Glomerular visceral epithelial cell (primary cell): ENCODE results near the gene ERGIC1.
"Not testable (repeated sequence)": the region's sequence is repeated elsewhere in the genome, so short reads cannot be mapped to it uniquely, and the experiment has no call there.

Experiments used
- DNase-seq: peaks from one replicate; pipeline ENCODE4 v3.0.0-alpha.2; 2016; ENCODE audit errors: extremely low spot score

Gene ERGIC1

DNA sequence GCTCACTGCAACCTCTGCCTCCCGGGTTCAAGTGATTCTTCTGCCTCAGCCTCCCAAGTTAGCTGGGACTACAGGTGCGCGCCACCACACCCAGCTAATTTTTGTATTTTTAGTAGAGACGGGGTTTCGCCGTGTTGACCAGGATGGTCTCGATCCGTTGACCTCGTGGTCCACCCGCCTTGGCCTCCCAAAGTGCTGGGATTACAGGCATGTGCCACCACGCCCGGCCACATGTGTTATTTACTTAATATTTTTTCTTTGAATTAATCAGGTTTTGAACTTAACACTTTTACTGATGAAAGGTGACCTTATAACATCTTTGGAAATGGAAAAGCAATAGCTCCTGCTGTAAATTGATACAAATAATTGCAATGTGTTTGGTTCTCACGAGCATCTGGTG lies 13.5 kb downstream of the ERGIC1 start:
- not testable (repeated sequence) for DNase-seq

DNA sequence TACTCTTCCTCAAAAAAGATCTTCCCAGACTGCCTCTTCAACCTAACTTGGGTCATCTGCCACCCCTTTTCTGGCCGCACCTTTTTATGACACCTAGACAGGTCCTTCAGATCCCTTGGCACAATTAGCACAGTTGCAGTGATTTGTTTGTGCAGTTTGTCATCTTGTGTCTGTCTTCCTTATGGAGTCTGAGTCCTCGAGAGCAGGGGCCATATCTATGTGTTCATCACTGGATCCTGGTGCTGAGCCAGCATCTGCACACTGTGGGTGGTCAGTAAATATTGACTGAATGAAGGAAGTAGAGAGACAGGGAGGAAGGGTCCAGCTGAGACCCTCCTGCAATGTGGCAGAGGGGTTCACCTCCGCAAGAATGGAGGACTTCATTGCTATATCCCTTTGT lies 14.4 kb downstream of the ERGIC1 start:
- DNase-seq = no peak

DNA sequence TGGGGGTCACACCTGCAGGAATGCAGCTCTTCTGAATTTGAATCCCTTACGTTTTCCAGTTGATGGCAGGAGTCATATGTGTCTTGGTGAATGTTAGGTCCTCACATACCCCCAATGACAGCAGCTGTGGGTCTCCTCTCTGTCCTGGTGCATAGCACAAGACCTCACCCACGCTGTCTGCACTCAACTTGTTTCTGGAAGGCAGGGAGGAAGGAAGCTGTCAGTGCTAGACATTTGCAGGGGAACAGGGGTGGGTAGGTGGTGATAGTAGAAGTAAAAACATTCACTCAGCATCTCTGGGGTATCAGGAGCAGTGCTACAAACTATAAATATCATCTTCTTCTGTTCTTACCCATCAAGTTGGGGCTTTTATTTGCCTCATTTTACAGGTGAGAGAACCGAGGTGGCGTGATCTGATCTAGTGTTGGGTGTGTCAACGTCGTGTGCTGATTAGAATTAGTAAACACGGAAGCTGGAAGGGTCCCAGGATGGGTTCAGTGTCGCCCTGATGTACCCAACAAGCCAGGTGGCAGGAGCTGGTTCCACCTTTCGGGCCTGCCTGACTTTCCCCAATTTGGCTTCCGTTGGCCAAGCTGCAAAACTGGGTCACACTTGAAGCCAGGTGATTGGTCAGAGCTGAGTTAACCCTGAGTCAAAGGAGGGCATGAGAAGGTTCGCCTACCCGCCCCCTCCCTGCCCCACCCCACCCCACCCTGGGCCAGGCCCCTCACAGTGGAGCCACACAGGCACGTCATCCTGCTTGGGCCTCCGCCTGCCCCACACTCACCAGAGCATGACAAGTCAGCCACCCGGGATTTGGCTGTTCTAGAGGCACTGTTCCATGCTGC lies 15.8 kb downstream of the ERGIC1 start:
- DNase-seq = peak; percentile 91

DNA sequence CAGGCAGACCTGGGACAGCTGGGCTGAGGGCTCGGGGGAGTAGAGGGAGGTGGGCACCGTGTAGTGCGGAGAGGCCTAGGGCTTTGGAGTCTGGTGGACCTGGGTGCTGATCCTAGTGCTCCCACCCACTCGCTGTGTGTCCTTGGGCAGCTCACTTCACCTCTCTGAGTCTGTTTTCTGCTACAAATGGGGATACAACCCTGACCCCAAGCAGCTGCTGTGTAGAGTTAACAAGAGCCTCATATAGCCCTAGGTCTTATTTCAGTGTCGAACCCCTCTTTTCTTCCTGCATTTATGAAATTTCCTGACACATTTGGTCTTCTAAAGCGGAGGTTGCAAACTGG lies 16.4 kb downstream of the ERGIC1 start:
- no peak for DNase-seq

DNA sequence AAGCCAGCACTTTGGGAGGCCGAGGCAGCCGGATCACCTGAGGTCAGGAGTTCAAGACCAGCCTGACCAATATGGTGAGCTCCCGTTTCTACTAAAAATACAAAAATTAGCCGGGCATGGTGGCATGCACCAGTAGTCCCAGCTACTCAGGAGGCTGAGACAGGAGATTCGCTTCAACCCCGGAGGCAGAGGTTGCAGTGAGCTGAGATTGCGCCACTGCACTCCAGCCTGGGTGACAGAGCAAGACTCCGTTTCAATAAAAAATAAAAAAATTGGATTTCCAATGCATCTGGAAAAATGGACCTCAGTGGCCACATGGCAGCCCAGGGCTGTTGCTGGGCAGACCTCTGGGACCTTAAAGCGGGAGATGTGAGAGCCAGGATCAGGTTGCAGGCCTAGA lies 17.2 kb downstream of the ERGIC1 start:
- DNase-seq = not testable (repeated sequence)

DNA sequence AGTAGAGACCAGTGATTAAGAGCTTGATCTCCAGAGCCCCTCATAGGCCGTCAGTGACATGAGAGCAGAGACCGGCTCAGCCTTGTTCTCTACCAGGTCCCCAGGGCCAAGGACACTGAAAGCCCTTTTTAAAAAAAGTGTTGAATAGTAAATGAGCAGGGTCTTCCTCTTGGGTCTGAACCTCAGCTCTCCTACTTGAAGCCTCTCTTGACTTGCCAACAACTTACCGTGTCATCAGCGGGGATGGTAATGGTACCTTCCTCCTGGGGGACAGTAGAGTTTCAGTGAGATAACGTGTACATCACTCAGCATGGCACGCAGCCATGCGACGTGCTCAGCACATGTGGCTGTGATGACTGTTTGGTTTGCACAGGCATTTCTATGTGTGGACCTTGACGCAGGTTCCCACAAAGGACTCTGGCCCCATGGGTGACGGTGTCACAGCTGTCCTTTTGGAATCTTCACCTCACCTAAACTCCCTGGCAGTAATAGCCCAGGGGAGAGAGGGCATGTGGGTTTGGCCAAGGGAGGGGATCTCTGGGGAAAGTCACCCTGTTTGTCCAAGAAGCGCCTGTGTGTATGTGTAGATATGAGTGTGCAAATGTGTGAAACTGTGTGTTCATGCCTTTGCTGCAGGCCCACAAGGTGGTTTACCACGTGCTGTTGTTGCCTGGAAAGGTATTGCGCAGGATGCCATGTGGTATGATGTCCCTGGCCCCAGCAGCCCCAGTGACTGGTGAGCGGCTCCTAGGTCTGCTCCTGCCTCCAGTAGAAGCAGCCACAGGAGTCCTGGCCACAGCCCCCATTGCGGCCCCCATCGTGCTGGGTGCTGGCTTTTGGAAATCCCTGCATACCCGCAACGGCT lies 18.7 kb downstream of the ERGIC1 start:
- no peak for DNase-seq

DNA sequence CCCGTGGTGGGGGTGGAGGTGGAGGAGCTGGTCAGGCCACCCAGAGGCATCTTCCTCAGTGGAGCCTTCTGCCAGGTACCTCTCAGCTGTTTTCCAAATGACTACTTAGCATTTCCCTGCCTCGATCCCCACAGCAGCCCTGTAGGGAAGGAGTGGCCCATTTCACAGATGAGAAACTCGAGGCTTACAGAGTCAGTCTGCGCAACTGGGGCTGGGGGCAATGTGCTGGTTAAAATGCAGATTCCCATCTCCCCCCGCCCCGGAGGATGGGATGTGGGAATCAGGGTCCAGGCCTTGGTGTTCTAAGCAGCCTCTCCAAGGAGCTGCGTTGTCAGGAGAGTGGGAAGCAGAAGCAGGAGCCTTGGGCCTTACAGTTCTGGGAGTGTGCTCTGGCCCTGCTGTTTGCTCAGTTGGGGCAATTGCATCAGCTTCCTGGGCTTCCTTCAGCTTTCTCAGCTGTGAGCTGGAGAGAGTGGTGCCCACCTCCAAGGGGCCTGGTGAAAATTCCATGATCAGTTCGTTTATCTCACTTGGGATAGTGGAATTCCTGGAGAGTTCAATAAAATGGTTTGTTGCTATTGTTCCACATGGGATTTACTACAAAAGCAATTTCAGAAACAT lies 19.4 kb downstream of the ERGIC1 start:
- no peak for DNase-seq

DNA sequence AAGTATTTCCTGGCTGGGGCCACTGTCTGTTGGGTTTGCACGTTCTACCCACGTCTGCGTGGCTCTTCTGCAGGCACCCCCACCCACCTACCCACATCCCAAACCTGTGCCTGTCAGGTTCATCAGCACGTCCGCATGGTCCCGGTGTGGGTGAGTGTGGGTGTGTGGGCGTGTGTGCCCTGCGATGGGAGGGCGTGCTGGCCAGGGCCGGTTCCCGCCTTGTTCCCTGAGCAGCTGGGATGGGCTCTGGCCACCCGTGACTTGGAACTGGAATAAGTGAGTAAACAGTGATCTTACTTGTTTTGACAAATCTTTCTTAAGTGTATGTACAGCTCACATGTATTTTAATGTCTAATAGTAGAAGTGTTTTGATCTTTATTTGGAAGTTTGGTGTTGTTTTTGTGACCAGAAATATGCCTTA lies 20.4 kb downstream of the ERGIC1 start:
- no peak for DNase-seq

DNA sequence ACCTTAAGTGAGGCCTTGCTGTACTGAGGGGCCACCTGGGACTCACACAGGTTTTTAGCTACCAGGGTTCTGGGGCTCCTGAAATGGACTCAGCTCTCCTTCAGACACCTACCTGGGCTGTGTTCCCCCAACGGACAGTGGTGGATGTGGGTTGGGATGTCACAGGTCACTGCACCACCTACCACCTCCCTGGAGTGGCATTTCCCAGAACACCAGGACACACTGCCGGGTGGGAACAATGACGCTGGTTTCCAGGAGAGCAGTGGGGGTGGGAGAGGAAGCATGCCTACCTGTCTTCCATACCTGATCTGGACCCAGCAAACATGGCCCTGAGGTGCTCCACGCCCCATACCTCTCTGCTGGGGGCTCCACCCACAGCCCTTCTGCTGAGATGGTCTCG lies 20.9 kb downstream of the ERGIC1 start:
- no peak for DNase-seq

DNA sequence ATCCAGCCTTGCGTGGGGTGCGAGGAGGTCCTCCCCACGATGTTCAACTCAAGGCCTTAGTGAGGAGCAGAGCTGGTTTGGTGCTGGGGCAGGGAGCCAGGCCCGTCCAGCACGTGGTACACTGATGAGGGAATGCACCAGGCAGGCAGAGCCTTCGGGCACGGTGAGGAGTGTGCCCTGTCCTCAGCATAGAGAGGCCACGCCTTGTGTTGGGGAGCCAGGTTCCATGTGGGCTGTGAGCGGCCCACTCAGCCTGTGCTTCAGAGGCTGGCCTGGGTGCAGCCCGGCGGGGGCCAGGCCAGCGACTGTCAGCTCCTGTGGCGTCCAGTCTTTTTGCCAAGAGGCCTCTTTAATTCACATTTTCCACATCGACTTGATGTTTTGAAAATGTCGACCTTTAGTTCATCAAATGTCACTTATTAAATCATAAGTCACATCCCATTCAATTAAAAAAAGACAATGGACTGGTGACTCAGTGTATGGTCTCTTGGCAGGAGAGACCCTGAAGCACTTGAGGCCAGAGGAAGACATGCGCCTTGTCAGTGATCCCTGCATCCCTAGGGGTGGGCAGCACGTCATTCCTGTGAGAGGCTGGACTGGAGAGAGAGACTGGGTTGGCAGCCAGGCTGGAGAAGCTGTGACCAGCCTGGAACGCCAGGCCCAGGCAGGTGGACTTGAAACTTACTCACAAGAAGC lies 21.7 kb downstream of the ERGIC1 start:
- no peak for DNase-seq

DNA sequence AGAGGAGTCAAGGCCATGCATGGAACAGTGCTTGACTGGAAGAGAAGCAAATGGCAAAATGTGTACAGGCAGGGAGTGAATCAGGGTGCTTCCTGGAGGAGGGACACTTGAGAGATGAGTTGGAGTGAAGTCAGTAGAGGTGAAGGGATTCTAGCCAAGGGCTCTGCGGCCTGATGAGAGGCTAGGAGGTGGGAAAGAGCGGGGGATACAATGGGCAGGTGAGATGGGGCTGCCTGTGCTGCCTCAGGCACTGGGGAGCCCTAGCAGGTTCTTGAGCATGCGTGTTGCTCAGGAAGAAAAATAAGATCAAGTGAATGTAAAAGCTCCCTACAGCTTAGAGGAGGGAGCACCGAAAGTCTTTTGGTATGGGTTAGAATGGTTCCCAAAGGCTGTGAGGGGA lies 22.3 kb downstream of the ERGIC1 start:
- DNase-seq = no peak

DNA sequence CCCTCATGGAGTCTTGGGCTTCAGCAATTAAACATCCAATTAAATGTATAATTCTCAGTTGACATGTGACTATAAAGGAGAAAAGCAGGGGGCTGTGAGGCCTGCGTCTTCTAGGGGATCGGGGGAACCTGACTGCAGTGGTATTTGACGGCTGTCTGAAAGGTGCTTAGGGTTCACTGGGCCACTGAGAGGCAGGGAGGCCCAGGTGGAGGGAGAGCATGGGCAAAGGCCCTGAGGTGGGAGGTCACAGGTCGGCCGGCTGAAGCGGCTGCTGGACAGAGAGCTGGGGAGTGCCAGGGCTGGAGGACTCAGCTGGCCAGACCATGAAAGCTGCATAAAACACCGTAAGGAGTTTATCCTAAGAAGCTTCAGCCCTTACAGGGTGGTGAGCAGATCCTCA lies 23.9 kb downstream of the ERGIC1 start:
- DNase-seq = no peak

DNA sequence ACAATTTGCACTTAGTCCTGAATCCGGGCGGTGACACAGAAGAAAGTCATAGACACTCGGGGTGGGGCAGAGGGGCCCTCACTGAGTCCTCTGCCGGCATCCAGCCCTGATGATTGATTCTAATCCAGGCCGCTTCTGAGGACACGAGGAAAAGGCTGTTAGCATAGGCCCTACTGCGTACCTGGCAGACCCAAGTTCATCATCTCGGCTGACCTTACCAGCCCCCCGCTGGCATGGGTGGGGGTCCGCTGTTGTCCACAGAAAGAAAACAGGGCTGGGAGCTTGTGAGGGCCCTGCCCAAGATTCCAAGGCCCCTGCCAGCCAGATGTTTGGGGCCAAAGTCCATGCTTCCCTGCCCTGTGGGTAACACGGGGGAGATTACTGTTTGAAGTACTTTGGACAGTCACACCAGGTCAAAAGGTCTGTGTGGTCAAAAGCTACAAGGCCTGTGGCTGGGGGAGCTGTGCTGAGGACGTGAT lies 24.5 kb downstream of the ERGIC1 start:
- no peak for DNase-seq

DNA sequence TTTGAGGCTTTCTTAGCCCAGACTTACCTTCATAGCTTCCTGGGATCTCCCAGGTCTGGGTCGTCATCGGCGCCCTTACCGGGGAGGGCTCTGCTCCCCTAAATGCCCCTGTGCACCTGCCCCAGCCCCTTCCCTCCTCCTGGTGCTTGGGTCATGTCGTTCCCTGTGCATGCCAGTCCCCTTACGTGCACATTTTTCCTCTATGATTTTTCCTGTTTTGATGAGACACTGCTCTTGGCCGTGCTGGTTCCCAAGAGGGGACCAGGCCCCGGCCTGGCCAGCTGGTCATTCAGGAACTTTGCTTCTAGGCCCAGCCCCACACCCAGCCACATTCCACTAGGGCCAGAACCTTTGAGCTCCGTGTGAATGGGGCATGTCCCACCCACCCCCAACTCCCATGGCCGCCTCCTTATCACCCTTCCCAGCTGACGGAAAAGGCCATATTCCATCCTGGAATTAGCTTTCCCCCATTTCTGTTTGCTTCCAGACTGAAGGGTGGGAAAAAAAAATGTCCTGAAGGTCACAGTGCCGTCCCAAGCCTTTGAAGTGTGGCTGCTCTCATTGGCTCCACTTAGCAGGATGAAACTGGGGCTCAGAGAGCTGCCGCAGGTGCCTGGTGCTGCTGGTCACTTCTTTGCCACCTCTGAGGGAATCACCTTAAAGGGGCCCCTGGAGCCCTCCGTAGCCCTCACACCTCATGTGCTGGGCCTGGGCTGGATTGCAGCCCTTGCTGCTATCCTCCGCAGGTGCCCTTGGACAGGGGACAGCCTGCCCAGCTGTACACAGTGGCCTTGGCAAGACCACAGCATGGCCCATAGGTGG lies 25.1 kb downstream of the ERGIC1 start:
- peak; percentile 96 for DNase-seq

DNA sequence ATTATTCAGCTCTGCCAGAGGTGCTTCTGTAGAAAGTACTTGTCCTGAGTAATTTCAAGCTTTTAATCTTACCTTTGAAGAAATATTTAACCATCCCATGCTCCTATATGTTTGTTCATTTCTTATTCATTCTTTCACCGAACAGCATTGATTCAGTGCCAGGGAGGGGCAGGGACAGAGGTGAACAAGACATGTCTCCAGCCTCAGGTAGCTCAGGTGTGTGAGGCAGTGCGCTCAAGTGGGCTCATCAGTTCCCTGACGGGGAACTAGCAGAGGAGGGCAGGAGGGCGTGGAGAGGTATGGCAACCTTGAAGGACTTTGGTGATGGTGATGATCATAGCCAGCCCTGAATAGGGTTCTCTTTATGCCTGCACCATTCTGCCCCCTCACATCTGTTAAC lies 25.9 kb downstream of the ERGIC1 start:
- DNase-seq = no peak

DNA sequence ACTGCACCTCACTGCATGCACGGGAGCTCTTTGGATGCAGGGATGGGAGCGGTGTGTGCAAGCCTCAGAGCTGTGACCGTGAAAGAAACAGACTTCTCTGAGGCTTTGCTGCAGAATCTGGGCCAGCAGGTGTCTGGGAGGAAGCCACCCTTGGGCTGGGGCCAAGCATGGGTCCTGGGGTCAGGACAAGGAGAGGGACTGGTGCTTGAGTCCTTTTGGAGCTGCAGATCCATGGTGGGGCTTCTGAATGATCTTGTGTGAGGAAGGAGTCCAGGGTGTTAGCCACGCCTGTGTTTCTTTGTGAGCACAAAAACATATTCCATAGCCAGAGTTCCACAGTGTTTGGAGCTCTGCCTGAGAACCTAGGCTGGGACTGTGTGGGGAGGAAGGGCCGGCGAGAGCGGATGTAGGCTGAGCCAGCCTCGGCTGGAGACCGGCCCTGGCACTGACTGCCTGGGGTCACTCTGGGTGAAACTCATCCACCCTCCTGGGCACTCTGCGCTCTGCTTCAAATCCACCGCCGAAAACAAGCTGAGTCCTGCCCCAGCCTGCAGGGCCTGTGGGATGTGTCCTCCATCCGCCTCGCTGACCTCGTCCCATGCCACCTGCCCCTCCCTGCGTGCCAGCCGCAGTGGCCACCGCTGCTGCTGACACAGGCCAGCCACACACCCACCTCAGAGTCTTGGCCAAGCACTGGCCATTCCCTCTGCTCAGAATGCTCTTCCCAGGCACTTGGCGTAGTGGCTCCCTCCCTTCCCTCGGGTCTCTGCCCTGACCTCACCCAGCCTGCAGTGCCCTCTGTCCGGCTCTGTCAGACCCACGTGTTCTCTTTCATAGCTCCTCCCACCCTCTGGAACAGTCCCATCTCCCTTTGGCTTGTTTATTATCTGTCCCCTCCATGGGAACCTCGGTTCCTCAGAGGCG lies 26.7 kb downstream of the ERGIC1 start:
- DNase-seq = peak; percentile 72

DNA sequence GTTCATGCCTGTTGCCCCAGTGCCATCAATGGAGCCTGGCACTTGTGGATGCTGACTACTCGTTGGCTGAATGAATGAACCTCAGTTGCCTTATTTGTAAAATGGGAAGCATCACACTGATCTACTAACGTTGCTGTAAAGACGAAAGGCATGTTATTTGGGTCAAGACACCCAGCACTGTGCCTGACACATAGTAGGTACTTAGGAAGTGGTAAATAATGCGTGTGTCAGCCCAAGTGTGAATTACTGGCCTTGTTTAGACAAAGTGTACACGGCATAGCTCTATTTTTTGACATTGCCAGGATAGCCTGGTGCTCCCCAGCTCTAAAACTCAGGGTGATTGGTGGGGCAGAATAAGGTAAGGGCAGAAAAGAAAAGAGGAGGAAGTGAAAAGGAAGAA lies 27.4 kb downstream of the ERGIC1 start:
- no peak for DNase-seq

DNA sequence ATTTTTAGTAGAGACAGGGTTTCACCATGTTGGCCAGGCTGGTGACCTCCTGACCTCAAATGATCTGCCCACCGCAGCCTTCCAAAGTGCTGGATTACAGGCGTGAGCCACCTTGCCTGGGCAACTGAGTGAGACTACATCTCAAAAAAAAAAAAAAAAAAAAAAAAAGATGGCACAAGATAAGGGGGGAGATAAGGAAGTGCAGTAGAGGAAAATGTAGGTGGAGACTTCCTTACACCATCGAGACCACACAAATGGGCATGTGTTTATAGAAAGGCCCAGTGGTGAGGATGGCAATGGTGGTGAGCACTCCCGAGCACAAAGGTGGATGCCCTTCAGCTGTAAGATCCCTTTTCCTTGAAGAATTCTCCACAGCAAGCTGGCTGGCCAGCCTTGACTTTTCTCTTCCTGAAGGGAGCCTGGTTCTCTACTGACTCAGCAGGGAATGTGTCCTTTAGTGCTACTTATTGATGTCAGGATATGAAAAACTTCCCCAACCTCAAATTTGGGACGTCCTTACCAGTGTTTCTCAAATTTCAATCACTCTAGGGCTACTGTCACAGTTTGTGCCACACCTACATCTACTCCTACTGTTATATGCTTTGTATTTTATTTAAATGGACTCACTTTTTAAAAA lies 28.2 kb downstream of the ERGIC1 start:
- no peak for DNase-seq

DNA sequence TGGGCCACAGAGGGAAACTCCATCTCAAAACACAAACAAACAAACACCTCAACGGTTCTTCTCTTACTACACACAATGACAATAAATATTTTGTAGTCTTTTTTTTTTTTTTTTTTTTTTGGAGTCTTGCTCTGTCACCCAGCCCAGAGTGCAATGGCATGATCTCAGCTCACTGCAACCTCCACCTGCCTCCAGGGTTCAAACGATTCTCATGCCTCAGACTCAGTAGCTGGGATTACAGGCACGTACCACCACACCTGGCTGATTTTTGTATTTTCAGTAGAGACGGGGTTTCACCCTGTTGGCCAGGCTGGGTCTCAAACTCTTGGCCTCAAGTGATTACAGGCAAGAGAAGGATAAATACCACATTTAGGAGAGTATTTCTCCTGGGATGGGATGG lies 30.1 kb downstream of the ERGIC1 start:
- not testable (repeated sequence) for DNase-seq
